Naive thymus-derived CD4-positive, alpha-beta T cell (primary cell): ENCODE results near the gene ASB1. TPM values are rescaled to one million over a fixed set of nuclear protein-coding genes. Genes with fewer than 3 reads are reported as not detected.

Experiments
- ATAC-seq: fragments of 150-1000 bp; cut with Tn5 transposase; 2 replicates; pipeline ENCODE4 v1.10.0; 2021; ENCODE audit warnings: mild to moderate bottlenecking, moderate library complexity
- CTCF ChIA-PET: fragments of 350-600 bp; sonication (Branson Sonifier 250); formaldehyde crosslinking; loops from one replicate; lab custom pipeline; 2021; ENCODE audit warnings: antibody characterized with exemption; lab: Charles Lee
- POLR2A ChIA-PET: fragments of 350-600 bp; sonication (Branson Sonifier 250); formaldehyde crosslinking; loops from one replicate; lab custom pipeline; 2021; ENCODE audit warnings: antibody characterized with exemption, inconsistent platforms; lab: Charles Lee
- DNase-seq, 9 donors: peaks; one replicate each; pipeline versions ENCODE4 v3.0.0 to v3.0.0-alpha.2; 2020 to 2022; ENCODE audit warnings: mixed read lengths in 1 of 9
- H3K27ac ChIP-seq: one replicate; pipeline ENCODE4 v1.7.0; 2013; ENCODE audit warnings: mild to moderate bottlenecking, low read depth, low read length, moderate library complexity
- H3K27me3 ChIP-seq, 2 donors: one replicate each; pipeline ENCODE4 v1.7.0; 2013; ENCODE audit warnings: low read length in 2 of 2, mild to moderate bottlenecking in 2 of 2, moderate library complexity in 2 of 2; ENCODE audit not compliant: control insufficient read depth in 2 of 2, insufficient read depth in 2 of 2
- H3K36me3 ChIP-seq, 3 experiments: 1 replicate in 2 of 3; 2 replicates in 1 of 3; pipeline ENCODE4 v1.7.0; 2013; ENCODE audit warnings: low read length in 3 of 3, mild to moderate bottlenecking in 3 of 3, moderate library complexity in 1 of 3; ENCODE audit not compliant: insufficient read depth in 3 of 3, control insufficient read depth in 2 of 3
- H3K4me1 ChIP-seq, 2 donors: one replicate each; pipeline ENCODE4 v1.7.0; 2013; ENCODE audit warnings: low read length in 2 of 2, mild to moderate bottlenecking in 2 of 2, moderate library complexity in 1 of 2; ENCODE audit not compliant: control insufficient read depth in 2 of 2, insufficient read depth in 2 of 2
- H3K4me3 ChIP-seq: 2 replicates; pipeline ENCODE4 v1.7.0; 2013; ENCODE audit warnings: mild to moderate bottlenecking, low read length
- H3K9me3 ChIP-seq, 3 experiments: 1 replicate in 2 of 3; 2 replicates in 1 of 3; pipeline ENCODE4 v1.7.0; 2013; ENCODE audit warnings: low read length in 3 of 3; ENCODE audit not compliant: control insufficient read depth in 2 of 3
- H3K27ac Mint-ChIP-seq, 9 donors: one replicate each; pipeline ENCODE4 v1.8.0; 2020 to 2022; ENCODE audit warnings: mixed read lengths in 9 of 9, mild to moderate bottlenecking in 8 of 9, moderate library complexity in 5 of 9, inconsistent platforms in 2 of 9
- H3K27me3 Mint-ChIP-seq, 5 donors: one replicate each; pipeline ENCODE4 v1.8.0; 2021 to 2022; ENCODE audit warnings: mixed read lengths in 5 of 5, mild to moderate bottlenecking in 1 of 5
- H3K36me3 Mint-ChIP-seq, 5 donors: one replicate each; pipeline ENCODE4 v1.8.0; 2020 to 2022; ENCODE audit warnings: mixed read lengths in 5 of 5, mild to moderate bottlenecking in 3 of 5, inconsistent platforms in 1 of 5
- H3K4me1 Mint-ChIP-seq, 7 donors: one replicate each; pipeline ENCODE4 v1.8.0; 2020 to 2022; ENCODE audit warnings: mixed read lengths in 7 of 7, mild to moderate bottlenecking in 3 of 7, inconsistent platforms in 1 of 7
- H3K4me3 Mint-ChIP-seq, 10 donors: one replicate each; pipeline ENCODE4 v1.8.0; 2020 to 2022; ENCODE audit warnings: mild to moderate bottlenecking in 10 of 10, mixed read lengths in 10 of 10, moderate library complexity in 6 of 10, inconsistent platforms in 2 of 10
- H3K9me3 Mint-ChIP-seq, 11 donors: one replicate each; pipeline ENCODE4 v1.8.0; 2020 to 2022; ENCODE audit warnings: mixed read lengths in 11 of 11, mild to moderate bottlenecking in 4 of 11, inconsistent platforms in 1 of 11, moderate library complexity in 1 of 11
- intact Hi-C, 2 donors: fragments of 100-400 bp; cut with micrococcal nuclease; formaldehyde crosslinking; loops; one replicate each; pipeline ENCODE4 v1.15.1; 2023
- polyA plus RNA-seq, 2 donors: library from polyadenylated mRNA; unstranded; fragments of 300-500 nt; fragmentation: Illumina TruSeq; gene quantifications; one replicate each; pipeline ENCODE4 v1.2.3, GENCODE V29; 2021
- total RNA-seq, 6 experiments: library from RNA in 5 of 6; stranded (reverse) in 5 of 6; gene quantifications; 1 replicate in 5 of 6; 2 replicates in 1 of 6; pipeline ENCODE4 v1.2.3 and lab custom pipeline; 2021 to 2026

ASB1 gene
- total and polyA plus RNA-seq, 7 experiments from 2014 or later = 17.5 to 55.2 (median 29.3) TPM

DNA sequence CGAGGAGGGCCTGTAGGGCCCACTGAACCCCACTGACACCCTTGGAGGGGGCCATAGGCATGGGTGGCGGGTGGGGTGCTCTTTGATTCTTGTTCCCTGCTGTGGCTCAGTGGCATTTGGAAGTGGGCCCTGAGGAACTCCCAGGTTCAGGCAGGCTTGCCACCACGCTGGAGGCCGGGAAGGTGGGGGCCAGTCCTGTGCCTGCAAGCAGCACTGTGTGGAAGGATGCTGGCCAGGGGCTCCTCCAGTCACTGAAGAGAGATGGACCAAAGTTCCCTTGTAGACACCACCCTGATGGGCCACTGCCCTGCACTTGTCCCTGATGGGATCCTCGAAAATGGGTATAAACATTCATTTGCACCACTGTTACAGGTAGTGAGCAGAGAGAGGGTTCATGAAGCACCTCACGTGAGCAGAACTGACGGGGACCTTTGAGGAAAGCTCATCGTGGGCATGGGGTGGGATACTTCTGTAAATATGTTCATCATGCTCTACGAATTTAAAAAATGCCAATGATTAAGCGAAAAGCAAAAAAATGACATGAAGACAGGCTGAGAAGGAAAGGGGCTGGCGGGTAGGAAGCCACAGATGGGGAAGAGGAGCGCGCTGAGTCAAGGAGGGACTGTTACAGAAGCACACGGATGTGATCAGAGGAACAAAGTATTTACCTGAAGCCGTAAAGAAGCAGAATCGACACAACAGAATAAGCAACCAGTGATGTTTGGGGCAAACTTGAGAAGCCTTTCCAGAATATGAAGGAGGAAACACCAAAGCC is 45.2 kb upstream of the ASB1 start:
- CTCF ChIA-PET = no interaction called here
- POLR2A ChIA-PET = no interaction called here
- DNase-seq = no peak

GRCh38 chr2:238382381-238382781 is 44.3 kb upstream of the ASB1 start:
- ATAC-seq (peak; percentile 44), DNase-seq (no peak)
- H3K27ac Mint-ChIP-seq = no peak overlapping the region
- Histone ChIP-seq H3K36me3 (no peaks in the 10 kb centered on the region), H3K4me3 (no peak overlapping the region), H3K9me3 (no peaks in the 10 kb centered on the region), H3K4me1 (peaks cover 12 to 16% of the 10 kb centered on the region in 2 donors), H3K27me3 (no peaks in the 10 kb centered on the region), H3K27ac (no peak overlapping the region)
- ChIA-PET POLR2A (no interaction called here), CTCF (no interaction called here)
- peaks cover 3 to 37% (median 26%) of the 10 kb centered on the region in 5 donors for H3K36me3 Mint-ChIP-seq
- intact Hi-C loops = no loop called here
- no peaks in the 10 kb centered on the region for H3K9me3 Mint-ChIP-seq
- peaks cover 16 to 34% (median 22%) of the 10 kb centered on the region in 7 donors for H3K4me1 Mint-ChIP-seq
- H3K4me3 Mint-ChIP-seq = no peak overlapping the region
- H3K27me3 Mint-ChIP-seq = no peaks in the 10 kb centered on the region

More for the DNA sequence above, 45.2 kb upstream of the ASB1 start:
- peak; percentile 80 for ATAC-seq
- H3K27ac Mint-ChIP-seq = peak overlapping the region in 2 of 9 donors; percentile 2 to 80
- Histone ChIP-seq H3K4me3 (no peak overlapping the region), H3K27ac (no peak overlapping the region), H3K9me3 (no peaks in the 10 kb centered on the region), H3K27me3 (no peaks in the 10 kb centered on the region), H3K4me1 (peaks cover 12 to 20% of the 10 kb centered on the region in 2 donors), H3K36me3 (no peaks in the 10 kb centered on the region)
- no peaks in the 10 kb centered on the region for H3K9me3 Mint-ChIP-seq
- peaks cover 3 to 34% (median 26%) of the 10 kb centered on the region in 5 donors for H3K36me3 Mint-ChIP-seq
- H3K27me3 Mint-ChIP-seq = no peaks in the 10 kb centered on the region
- intact Hi-C loops = no loop called here
- H3K4me3 Mint-ChIP-seq = peak overlapping the region in 1 of 10 donors; percentile 1
- peaks cover 23 to 38% (median 28%) of the 10 kb centered on the region in 7 donors for H3K4me1 Mint-ChIP-seq

GRCh38 chr2:238383135-238383534 is 43.6 kb upstream of the ASB1 start:
- H3K9me3 Mint-ChIP-seq = no peaks in the 10 kb centered on the region
- Histone ChIP-seq H3K27ac (no peak overlapping the region), H3K27me3 (no peaks in the 10 kb centered on the region), H3K9me3 (no peaks in the 10 kb centered on the region), H3K4me1 (peaks cover 11 to 12% of the 10 kb centered on the region in 2 donors), H3K36me3 (no peaks in the 10 kb centered on the region), H3K4me3 (no peak overlapping the region)
- ChIA-PET CTCF (no interaction called here), POLR2A (interaction anchor here (0.6 kb wide), 1 partner anchor 39 kb away, joined by 4 read pairs; no protein-coding TSS in a partner anchor)
- H3K36me3 Mint-ChIP-seq = peaks cover 3 to 42% (median 26%) of the 10 kb centered on the region in 5 donors
- H3K4me3 Mint-ChIP-seq = no peak overlapping the region
- H3K4me1 Mint-ChIP-seq = peaks cover 13 to 28% (median 20%) of the 10 kb centered on the region in 7 donors
- H3K27me3 Mint-ChIP-seq = no peaks in the 10 kb centered on the region
- intact Hi-C loops = no loop called here
- DNase-seq (no peak), ATAC-seq (no peak)
- peak overlapping the region in 1 of 9 donors; percentile 62 for H3K27ac Mint-ChIP-seq

GRCh38 chr2:238383743-238384380 is 42.9 kb upstream of the ASB1 start:
- Histone ChIP-seq H3K36me3 (no peaks in the 10 kb centered on the region), H3K4me3 (no peak overlapping the region), H3K4me1 (peaks cover 10 to 11% of the 10 kb centered on the region in 2 donors), H3K27me3 (no peaks in the 10 kb centered on the region), H3K9me3 (no peaks in the 10 kb centered on the region), H3K27ac (no peak overlapping the region)
- Mint-ChIP-seq H3K4me3 (no peak overlapping the region), H3K27ac (peak overlapping the region in 1 of 9 donors; percentile 75), H3K36me3 (peaks cover 3 to 42% (median 26%) of the 10 kb centered on the region in 5 donors), H3K27me3 (no peaks in the 10 kb centered on the region), H3K4me1 (peaks cover 13 to 26% (median 20%) of the 10 kb centered on the region in 7 donors), H3K9me3 (no peaks in the 10 kb centered on the region)
- POLR2A ChIA-PET = no interaction called here
- DNase-seq (no peak), ATAC-seq (no peak)
- CTCF ChIA-PET = no interaction called here
- intact Hi-C loops = no loop called here

- H3K9me3 Mint-ChIP-seq = peaks cover 0 to 1% (median 0%) of the 10 kb centered on the region in 11 donors
- H3K27ac Mint-ChIP-seq = no peak overlapping the region
- H3K36me3 Mint-ChIP-seq = peaks cover 0 to 34% (median 21%) of the 10 kb centered on the region in 5 donors
- no peaks in the 10 kb centered on the region for H3K27me3 Mint-ChIP-seq
- peaks cover 0 to 14% (median 0%) of the 10 kb centered on the region in 7 donors for H3K4me1 Mint-ChIP-seq
- Histone ChIP-seq H3K4me1 (no peaks in the 10 kb centered on the region), H3K27ac (no peak overlapping the region), H3K4me3 (no peak overlapping the region), H3K36me3 (no peaks in the 10 kb centered on the region), H3K27me3 (no peaks in the 10 kb centered on the region), H3K9me3 (no peaks in the 10 kb centered on the region)
- intact Hi-C loops = no loop called here
- H3K4me3 Mint-ChIP-seq = no peak overlapping the region
- ATAC-seq (peak; percentile 65), DNase-seq (no peak)
- ChIA-PET POLR2A (no interaction called here), CTCF (no interaction called here)
These were observed 39.4 kb upstream of the ASB1 start for GRCh38 chr2:238387332-238387731.

DNA sequence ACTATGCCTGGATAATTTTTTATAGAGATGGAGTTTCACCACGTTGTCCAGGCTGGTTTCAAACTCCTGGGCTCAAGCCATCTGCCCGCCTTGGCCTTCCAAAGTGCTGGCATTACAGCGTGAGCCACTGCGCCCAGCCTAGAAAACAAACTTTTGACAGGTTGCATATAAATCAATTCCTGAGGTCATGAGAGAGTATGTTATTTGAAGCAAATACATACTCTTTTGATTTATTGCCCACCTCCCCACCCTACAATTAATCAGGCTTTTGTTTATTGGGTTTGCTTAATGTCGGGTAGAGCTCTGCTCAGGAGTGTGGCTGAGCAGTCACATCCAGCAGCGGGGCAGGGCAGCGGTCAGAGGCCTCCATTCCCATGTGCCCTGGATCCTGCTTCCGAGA is 37.9 kb upstream of the ASB1 start:
- intact Hi-C loops = no loop called here
- ChIA-PET POLR2A (no interaction called here), CTCF (no interaction called here)
- Mint-ChIP-seq H3K36me3 (peaks cover 0 to 22% (median 7%) of the 10 kb centered on the region in 5 donors), H3K27me3 (no peaks in the 10 kb centered on the region), H3K4me1 (peaks cover 0 to 6% (median 0%) of the 10 kb centered on the region in 7 donors), H3K9me3 (peaks cover 0 to 1% (median 0%) of the 10 kb centered on the region in 11 donors), H3K27ac (no peak overlapping the region), H3K4me3 (no peak overlapping the region)
- Histone ChIP-seq H3K27ac (no peak overlapping the region), H3K4me3 (no peak overlapping the region), H3K4me1 (no peaks in the 10 kb centered on the region), H3K36me3 (no peaks in the 10 kb centered on the region), H3K27me3 (no peaks in the 10 kb centered on the region), H3K9me3 (no peaks in the 10 kb centered on the region)
- ATAC-seq = no peak
- no peak for DNase-seq
